ENCODE data around the gene CLSTN2. TPM values are rescaled to one million over a fixed set of nuclear protein-coding genes. Genes with fewer than 3 reads are reported as not detected.

CLSTN2 gene
- total RNA-seq, 1 donor from 2014 or later: 16.0 TPM

GRCh38 chr3:140332131-140332530 lies 397.1 kb downstream of the CLSTN2 start:
- intact Hi-C loops (cut with DNase I): no loop called here
- H3K27ac ChIP-seq: no peak overlapping the region

GRCh38 chr3:140334132-140334929 lies 399.3 kb downstream of the CLSTN2 start:
- Histone ChIP-seq H3K4me1 (no peaks in the 10 kb centered on the region), H3K27ac (no peak overlapping the region), H3K36me3 (no peaks in the 10 kb centered on the region), H3K27me3 (no peaks in the 10 kb centered on the region), H3K9me3 (no peaks in the 10 kb centered on the region), H3K4me3 (no peak overlapping the region)
- DNase-seq (ENCODE audit: extremely low spot score in 2 of 2): no peak
- intact Hi-C loops (cut with DNase I): no loop called here
- no peak for TF ChIP-seq POLR2AphosphoS5 (IDR thresholded peaks at IDR 0.05; ENCODE audit: insufficient read depth in 1 of 2, low read depth in 1 of 2)
- TF ChIP-seq POLR2A (IDR thresholded peaks at IDR 0.05): no peak
- no peak for TF ChIP-seq CTCF (IDR thresholded peaks at IDR 0.05)

More at GRCh38 chr3:140332131-140332530, 397.1 kb downstream of the CLSTN2 start:
- H3K4me3 ChIP-seq: no peak overlapping the region
- DNase-seq (ENCODE audit: extremely low spot score in 2 of 2): no peak
- TF ChIP-seq POLR2A (IDR thresholded peaks at IDR 0.05) (no peak), CTCF (IDR thresholded peaks at IDR 0.05) (no peak), POLR2AphosphoS5 (IDR thresholded peaks at IDR 0.05; ENCODE audit: insufficient read depth in 1 of 2, low read depth in 1 of 2) (no peak)
- H3K27me3 ChIP-seq: no peaks in the 10 kb centered on the region
- H3K9me3 ChIP-seq: no peaks in the 10 kb centered on the region
- no peaks in the 10 kb centered on the region for H3K4me1 ChIP-seq
- no peaks in the 10 kb centered on the region for H3K36me3 ChIP-seq

- no peaks in the 10 kb centered on the region for H3K27me3 ChIP-seq
- H3K27ac ChIP-seq: no peak overlapping the region
- H3K36me3 ChIP-seq: no peaks in the 10 kb centered on the region
- no peaks in the 10 kb centered on the region for H3K9me3 ChIP-seq
- no peak overlapping the region for H3K4me3 ChIP-seq
- H3K4me1 ChIP-seq: no peaks in the 10 kb centered on the region
- intact Hi-C loops (cut with DNase I): no loop called here
- DNase-seq (ENCODE audit: extremely low spot score in 2 of 2): no peak
- TF ChIP-seq POLR2AphosphoS5 (IDR thresholded peaks at IDR 0.05; ENCODE audit: insufficient read depth in 1 of 2, low read depth in 1 of 2) (no peak), POLR2A (IDR thresholded peaks at IDR 0.05) (no peak), CTCF (IDR thresholded peaks at IDR 0.05) (no peak)
Observed at GRCh38 chr3:140336465-140336864, 401.5 kb downstream of the CLSTN2 start.

GRCh38 chr3:140338916-140339315 lies 403.9 kb downstream of the CLSTN2 start:
- DNase-seq (ENCODE audit: extremely low spot score in 2 of 2): no peak
- intact Hi-C loops (cut with DNase I): no loop called here

More at GRCh38 chr3:140338916-140339315, 403.9 kb downstream of the CLSTN2 start:
- Histone ChIP-seq H3K36me3 (no peaks in the 10 kb centered on the region), H3K9me3 (no peaks in the 10 kb centered on the region), H3K4me1 (no peaks in the 10 kb centered on the region), H3K27me3 (no peaks in the 10 kb centered on the region), H3K27ac (no peak overlapping the region), H3K4me3 (no peak overlapping the region)
- TF ChIP-seq POLR2AphosphoS5 (IDR thresholded peaks at IDR 0.05; ENCODE audit: insufficient read depth in 1 of 2, low read depth in 1 of 2) (no peak), CTCF (IDR thresholded peaks at IDR 0.05) (no peak), POLR2A (IDR thresholded peaks at IDR 0.05) (no peak)

Measured in vagina (tissue), 2 donors.